ENCODE results near the gene LIFR.

- TF ChIP-seq CTCF (conservative IDR thresholded peaks at IDR 0.05; ENCODE audit: low read depth, low read length) (no peak), CEBPB (IDR thresholded peaks at IDR 0.05; ENCODE audit: low read depth, low read length) (no peak), RFX5 (IDR thresholded peaks at IDR 0.05; ENCODE audit: low read depth, low read length) (no peak), POLR2A (IDR thresholded peaks at IDR 0.05; ENCODE audit: low read depth, low read length) (no peak), MAZ (IDR thresholded peaks at IDR 0.05; ENCODE audit: borderline replicate concordance, low read depth, low read length) (no peak), MXI1 (IDR thresholded peaks at IDR 0.05; ENCODE audit: borderline replicate concordance, low read depth, low read length) (no peak), FOS (IDR thresholded peaks at IDR 0.05; ENCODE audit: low read depth, low read length) (no peak), SMC3 (IDR thresholded peaks at IDR 0.05; ENCODE audit: low read depth, low read length) (no peak), RCOR1 (IDR thresholded peaks at IDR 0.05; ENCODE audit: insufficient replicate concordance, low read length) (no peak)
- TF ChIP-seq, protein P1, sequence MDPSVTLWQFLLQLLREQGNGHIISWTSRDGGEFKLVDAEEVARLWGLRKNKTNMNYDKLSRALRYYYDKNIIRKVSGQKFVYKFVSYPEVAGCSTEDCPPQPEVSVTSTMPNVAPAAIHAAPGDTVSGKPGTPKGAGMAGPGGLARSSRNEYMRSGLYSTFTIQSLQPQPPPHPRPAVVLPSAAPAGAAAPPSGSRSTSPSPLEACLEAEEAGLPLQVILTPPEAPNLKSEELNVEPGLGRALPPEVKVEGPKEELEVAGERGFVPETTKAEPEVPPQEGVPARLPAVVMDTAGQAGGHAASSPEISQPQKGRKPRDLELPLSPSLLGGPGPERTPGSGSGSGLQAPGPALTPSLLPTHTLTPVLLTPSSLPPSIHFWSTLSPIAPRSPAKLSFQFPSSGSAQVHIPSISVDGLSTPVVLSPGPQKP (IDR thresholded peaks at IDR 0.05; ENCODE audit: borderline replicate concordance, low read depth, low read length), result no peak
These were observed 121.3 kb downstream of the LIFR start for GRCh38 chr5:38434966-38435705.
